GM23338 (cell line): ENCODE measurements around the gene SAAL1.

Experiments used
- CREB1 ChIP-seq: fragments of 250-450 bp; sonication (Bioruptor Pico); IDR thresholded peaks from 2 replicates; pipeline ENCODE4 v1.5.0; 2020; ENCODE audit warnings: low read depth, mild to moderate bottlenecking, moderate library complexity
- CTCF ChIP-seq, 2 experiments: fragments of 200-600 bp in 1 of 2; sonication (generic) in 1 of 2; conservative IDR thresholded peaks; 2 replicates each; pipeline versions ENCODE4 v1.5.1 to v1.6.1; 2016 to 2017; ENCODE audit warnings: antibody characterized with exemption in 2 of 2, low read depth in 2 of 2, mild to moderate bottlenecking in 2 of 2, moderate library complexity in 1 of 2
- EZH2 ChIP-seq: fragments of 200-600 bp; sonication (generic); IDR thresholded peaks from one replicate; pipeline ENCODE4 v1.8.0; 2017; ENCODE audit warnings: antibody characterized with exemption, mild to moderate bottlenecking, low read depth; ENCODE audit not compliant: unreplicated experiment
- EZH2phosphoT487 ChIP-seq: fragments of 200-600 bp; sonication (generic); IDR thresholded peaks from one replicate; pipeline ENCODE4 v1.8.1; 2018; ENCODE audit warnings: antibody characterized with exemption; ENCODE audit not compliant: unreplicated experiment
- POLR2AphosphoS5 ChIP-seq: IDR thresholded peaks from 2 replicates; pipeline ENCODE4 v1.6.1; 2016; ENCODE audit warnings: antibody characterized with exemption, low read depth
- STAT1 ChIP-seq: IDR thresholded peaks from one replicate; pipeline ENCODE4 v1.6.1; 2016; ENCODE audit warnings: antibody characterized with exemption; ENCODE audit not compliant: unreplicated experiment

- no peak for TF ChIP-seq EZH2
- TF ChIP-seq CTCF (conservative IDR thresholded peaks at IDR 0.05; ENCODE audit: low read depth in 2 of 2) = no peak
- no peak for TF ChIP-seq POLR2AphosphoS5
- no peak for TF ChIP-seq CREB1 (CRISPR knock-in tag)
- no peak for TF ChIP-seq EZH2phosphoT487
- TF ChIP-seq STAT1 = no peak
These were observed 14.2 kb downstream of the SAAL1 start for GRCh38 chr11:18091731-18092130.
